ENCODE data around the gene PRDM16.

The PRDM16 gene

DNA sequence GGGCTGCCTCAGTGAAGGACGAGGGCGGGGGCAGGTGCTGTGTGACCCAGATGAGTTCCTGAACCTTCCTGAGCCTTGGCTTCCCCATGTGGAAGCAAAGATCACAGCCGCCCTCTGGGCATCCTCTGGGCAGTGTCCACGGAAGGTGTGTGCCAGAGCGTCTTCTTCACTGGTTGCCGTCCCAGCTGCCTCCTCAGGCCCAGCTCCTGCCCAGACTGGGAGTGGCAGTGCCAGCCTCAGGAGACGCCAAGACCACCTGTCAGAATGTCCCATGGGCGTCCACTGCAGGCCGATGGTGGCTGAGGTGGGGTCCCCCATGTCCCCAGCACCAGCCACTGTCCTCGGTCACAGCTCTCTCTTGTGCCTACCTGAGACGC is 395.6 kb downstream of the PRDM16 start:
- no peak for DNase-seq (ENCODE audit: low read depth)

DNA sequence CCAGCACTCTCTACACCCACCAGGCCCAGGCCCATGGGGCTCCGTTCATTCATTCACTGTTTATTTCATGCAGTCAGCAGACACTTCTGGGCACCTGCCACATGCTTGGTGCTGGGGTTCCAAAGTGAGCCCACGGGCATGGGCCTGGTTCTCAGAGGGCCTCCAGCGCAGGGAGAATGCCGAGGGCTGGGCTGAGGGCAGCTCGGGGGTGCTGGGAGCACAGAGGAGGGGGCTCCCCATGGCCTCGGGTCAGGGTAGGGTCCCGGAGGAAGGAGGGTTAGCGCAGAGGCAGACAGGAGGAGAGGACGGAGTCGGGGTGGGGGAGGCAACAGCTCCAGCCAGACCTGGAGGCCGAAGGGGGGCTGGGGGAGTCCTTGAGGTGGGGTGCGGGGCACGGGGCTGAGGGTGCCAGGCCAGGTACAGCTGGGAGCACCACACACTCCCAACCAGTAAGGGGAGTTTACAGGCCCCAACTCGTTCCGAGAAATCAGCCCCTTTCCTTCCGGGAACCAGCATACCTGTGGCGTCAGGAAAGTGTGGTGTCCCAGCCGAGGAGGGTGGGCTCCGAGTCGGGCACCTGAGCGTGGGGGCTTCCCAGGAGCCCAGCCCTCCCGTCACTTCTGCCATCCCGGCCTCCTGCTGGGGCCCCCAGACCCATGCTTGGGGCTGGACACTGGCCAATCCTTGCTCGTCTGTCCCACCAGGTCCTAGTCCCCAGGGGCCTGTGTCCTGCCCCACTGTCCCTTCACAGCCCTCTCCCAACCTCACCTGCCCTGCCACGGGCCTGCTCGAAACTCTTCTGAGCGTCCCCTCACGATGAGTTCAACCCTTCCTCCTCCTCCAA is 396.3 kb downstream of the PRDM16 start:
- no peak for DNase-seq (ENCODE audit: low read depth)

DNA sequence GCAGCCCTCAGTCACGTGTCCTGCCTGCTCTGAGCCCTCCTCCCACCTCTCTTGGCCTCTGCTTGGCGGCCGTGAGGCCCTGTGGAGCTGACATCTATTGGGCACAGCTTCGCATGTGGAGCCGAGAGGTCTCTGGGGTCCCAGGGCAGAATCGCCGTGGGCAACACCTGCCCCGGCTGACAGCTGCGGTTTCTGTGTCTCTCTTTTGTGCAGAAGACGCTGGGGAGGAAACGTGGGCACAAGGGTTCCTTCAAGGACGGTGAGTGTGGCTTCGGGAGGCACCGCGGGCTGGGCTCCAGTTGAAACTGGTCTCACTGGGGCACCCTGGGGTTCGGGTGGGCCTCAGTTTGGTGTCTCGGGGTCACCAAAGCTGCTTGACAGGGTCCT is 396.9 kb downstream of the PRDM16 start:
- no peak for DNase-seq (ENCODE audit: low read depth)

DNA sequence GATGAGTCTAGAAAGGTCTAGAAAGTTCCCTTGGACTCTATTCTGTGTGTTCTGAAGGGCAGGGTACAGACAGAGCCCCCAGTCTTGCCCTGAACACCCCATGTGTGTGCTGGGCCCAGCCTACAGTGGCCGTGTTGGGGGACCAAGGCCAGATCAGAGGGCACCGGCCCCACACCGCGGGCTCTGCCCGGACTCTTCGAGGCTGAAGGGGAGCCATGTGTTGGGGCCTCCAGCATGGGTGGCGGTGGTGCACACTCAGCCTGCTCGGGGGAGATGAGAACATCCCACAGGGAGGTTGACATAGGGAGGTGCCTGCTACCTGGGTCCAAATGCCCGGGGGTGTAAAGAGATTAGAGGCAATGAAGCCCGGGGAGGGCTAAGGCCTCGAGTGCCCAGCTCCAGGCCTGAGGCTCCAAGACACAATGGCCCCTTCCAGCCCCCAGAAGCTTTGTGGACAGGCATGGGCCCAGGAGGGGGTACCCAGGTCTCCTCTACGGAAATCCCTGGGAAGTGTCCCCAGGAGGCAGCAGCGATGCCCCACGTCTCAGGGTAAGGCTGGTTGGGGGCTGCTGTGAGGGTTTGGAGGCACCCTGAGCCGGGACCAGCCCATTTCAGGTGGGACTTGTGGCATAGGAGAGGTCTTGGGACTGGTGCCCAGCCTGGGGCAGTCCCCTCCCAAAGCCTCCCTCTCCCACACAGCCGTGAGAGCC is 397.5 kb downstream of the PRDM16 start:
- DNase-seq (ENCODE audit: low read depth) = no peak

DNA sequence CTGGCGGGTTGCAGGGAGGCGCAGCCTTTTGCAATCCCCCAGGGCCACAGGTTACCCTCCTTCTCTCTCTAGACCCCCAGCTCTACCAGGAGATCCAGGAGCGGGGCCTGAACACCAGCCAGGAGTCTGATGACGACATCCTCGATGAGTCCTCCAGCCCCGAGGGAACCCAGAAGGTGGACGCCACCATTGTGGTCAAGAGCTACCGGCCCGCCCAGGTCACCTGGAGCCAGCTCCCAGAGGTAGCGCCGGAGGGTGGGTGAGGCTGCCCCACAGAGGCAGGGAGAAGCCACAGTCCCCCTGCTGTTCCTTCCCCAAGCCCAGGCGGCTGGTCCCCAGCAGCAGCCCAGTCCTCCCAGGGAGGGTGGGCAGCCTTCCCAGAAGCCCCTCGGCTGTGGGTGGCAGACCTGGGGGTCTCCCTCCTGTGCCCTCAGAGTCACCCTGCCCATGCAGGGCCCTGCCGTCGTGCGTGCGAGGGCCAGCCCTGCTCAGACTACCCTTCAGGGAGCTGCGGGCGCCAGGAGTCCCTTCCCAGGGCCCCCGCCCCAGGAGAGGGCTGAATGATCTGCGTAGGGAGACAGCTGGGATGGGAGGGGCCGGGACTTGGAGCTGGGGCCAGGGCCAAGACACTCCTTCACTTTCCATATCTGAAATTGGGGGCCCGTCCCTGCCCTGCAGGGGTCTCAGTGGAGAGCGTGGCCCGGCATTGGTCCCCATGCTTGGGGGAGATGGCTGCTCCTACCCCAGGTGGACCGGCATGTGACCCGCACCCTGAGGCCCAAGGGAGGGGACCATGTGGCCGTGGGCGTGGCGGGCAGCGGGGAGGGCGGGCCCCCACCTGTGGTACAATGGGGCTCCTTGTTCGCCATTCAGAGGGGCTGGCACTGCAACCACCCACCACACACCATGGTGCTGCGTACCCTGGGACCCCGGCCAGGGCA is 398.4 kb downstream of the PRDM16 start:
- no peak for DNase-seq (ENCODE audit: low read depth)

DNA sequence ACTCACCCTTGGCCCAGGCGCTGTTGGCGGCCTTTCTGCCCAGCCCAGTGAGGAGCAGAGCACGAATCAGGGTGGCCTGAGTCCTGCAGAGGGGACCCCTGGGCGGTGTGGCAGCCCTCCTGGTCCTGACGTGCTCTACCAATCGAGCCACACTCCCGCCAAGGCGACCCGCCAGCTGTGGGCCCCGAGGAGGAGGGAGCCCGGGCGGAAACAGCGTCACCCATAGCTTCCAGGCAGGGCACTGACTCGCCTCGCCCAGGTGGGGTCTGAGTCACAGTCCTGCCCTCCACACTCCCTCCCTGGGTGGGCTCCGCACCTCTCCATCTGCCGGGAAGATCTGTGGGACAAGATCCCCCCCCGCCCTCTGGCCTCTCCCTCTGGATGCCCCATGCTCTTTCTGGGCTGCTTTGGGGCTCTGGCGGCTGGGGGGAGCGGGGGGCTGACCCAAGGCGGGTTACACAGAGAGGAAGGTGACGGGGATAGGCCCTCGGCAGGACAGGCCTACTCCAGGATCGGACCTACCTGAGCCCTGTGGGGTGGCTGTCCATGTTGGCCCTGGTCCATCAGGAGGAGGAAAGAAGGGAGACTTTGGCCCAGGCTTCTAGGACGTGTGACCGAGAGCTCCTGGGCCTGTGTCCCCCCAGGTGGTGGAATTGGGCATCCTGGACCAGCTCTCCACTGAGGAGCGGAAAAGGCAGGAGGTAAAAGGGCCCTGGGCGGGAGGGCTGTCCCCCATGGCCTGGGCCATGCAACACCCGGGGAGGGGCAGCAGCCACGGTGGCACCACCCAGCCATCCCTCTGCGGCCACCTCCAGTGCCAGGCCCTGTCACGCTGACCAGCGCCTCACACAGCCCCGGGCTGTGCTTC is 399.5 kb downstream of the PRDM16 start:
- DNase-seq (ENCODE audit: low read depth) = no peak

DNA sequence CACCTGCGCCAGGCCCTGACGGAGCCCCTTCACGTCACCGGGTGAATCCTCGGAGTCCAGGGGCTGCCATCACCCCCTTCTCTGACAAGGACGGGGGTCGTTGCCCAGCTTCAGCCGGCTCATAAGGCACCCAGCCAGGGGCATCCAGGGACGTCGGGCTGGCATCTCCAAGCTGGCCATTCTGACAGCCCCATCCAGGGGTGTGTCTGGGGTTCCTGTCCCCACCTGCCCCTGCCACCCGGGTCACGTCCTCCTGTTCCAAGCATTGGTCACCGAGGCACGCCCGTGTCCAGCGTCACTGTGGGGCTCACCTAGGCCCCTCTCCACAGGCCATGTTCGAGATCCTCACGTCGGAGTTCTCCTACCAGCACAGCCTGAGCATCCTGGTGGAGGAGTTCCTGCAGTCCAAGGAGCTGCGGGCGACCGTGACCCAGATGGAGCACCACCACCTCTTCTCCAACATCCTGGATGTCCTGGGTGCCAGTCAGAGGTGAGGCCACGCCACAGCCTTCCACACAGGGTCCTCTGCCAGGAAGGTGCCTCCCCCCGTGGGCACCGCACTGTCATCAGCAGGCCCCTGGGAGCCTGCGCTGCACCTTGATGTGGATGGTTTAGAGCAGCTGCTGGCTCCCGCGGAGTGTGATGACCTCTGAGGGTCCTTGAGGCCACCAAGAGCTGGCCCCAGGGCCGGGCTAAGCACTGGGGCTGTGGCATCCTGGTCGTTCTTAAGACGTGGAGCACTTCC is 400.3 kb downstream of the PRDM16 start:
- DNase-seq (ENCODE audit: low read depth) = no peak

DNA sequence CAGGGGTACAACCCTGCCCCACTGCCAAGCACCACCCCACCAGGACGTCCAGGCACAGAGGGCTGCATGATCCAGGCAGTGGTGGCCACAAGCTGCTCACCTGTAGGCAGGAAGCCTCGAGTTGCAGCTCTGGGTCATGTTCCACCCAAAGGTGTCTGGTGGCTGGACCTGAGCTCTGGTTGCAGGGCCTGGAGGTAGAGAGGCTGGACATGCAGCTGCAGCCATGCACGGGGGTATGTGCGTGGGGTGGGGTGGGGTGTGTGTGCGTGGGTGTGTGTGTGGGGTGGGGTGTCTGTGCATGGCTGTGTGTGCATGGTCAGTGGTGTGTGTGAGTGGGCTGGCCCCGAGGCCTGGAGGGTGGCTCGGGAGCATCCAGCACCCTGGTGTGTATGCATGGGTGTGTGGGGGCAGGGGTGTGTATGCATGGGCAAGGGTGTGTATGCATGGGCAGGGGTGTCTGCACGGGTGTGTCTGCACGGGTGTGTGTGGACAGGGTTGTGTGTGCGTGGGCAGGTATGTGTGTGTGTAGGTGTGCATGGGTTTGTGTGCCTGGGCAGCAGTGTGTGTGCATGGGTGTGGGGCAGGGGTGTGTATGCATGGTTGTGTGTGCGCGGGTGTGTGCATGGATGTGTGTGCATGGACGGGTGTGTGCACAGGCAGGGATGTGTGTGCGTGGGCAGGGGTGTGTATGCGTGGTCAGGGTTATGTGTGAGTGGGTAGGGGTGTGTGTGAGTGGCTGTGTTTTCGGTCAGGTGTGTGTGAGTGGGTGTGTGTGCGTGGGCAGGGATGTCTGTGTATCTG is 401.0 kb downstream of the PRDM16 start:
- DNase-seq (ENCODE audit: low read depth) = no peak

DNA sequence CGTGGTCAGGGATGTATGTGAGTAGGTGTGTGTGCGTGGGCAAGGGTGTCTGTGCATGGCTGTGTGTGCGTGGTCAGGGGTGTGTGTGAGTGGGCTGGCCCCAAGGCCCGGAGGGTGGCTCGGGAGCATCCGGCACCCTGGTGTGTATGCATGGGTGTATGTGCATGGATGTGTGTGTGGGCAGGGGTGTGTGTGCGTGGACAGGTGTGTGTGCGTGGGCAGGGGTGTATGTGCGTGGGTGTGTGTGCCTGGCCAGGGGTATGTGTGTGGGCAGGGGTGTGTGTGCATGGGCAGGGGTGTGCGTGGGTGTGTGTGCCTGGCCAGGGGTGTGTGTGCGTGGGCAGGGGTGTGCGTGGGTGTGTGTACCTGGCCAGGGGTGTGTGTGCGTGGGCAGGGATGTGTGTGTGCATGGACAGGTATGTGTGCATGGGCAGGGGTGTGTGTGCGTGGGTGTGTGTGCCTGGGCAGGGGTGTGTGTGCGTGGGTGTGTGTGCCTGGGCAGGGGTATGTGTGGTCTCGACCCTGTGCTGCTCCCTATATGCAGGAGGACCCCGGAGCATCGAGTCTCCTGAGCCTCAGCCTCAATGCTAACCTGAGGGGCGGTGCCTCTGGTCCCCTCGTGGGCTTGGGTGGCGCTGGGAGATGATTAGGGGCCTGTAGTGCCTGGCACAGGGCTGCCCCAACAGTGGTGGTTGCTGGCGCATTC is 401.8 kb downstream of the PRDM16 start:
- DNase-seq (ENCODE audit: low read depth) = no peak

DNA sequence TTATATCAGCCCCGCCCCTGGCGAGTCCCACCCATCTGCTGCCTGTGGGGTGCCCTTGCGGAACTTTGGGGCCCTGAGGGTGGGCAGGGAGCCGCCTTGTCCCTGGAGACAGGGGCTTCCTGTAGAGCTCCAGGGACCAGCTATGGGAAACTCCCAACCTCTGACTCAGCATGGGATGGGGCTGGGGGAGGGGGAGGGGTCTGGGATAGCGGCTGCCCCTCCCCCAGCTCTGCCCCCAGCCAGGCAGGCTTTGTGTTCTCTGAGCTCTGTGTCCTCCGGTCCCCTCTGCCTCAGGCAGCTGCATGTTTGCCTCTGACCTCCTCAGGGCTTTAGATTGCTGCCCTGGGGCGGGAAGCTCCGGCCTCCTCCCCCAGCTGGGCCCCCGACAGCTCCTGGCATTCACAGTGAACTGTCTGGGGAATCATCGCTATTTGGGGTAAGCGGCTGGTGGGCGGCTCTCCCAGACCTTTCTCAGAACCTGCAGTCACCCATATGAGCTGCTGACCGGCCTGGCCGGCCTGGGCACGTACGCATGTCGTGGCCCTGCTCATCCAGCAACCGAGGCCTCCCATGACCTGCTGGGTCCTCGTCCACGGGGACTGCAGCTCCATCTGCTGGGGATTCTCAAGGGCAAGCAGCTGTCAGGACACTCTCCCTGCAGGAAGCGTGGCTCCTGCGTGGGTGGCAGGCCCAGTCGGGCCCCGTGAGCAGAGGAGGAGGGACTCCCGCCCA is 402.5 kb downstream of the PRDM16 start:
- DNase-seq (ENCODE audit: low read depth) = no peak

DNA sequence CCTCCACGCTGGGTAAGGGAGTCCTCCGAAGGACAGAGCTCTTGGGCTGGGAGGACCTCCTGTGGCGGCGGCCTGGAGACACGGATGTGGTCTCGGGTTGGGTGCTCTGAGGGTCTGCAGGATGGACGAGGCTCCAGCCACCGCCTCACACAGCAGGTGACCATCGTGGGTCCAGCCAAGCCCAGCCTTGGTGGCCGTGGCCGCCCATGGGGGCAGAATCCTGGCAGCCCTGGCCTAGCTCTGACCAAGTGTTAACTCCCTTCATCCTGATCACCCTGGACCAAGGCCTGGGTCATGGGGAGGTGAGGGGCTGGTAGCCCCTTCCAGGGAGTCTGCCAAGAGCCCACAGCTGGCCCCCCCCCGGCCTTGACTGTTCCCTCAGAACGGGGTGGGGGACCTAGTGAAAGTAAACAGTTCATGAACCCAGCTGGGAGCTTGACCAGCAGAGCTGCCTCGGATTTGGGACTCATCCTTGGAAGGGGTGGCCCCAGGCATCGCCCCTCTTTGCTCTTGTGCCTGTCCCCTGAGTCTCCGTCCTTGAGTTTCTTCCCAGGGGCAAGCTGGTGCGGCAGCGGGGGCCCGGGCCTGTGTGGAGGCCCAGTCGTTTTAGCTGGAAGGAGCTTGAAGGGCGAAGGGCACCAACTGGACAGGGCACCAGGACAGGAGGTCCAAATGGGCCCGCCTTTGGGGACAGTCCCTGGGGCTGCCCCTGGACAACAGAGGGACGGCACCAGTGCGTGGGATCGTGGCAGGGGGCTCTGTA is 403.3 kb downstream of the PRDM16 start:
- DNase-seq (ENCODE audit: low read depth) = no peak

DNA sequence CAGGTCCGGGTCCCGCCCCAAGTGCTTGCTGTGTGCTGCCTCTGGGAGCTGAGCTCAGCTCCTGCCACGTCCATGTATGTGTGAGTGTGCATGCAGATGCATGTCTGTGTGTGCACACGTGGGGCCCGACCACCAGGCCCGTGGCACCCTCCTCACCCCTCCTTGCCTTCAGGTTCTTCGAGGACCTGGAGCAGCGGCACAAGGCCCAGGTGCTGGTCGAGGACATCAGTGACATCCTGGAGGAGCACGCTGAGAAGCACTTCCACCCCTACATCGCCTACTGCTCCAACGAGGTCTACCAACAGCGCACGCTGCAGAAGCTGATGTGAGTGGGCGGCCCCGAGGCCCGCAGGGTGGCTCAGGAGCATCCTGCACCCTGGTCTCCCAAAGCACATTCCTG is 403.9 kb downstream of the PRDM16 start:
- DNase-seq (ENCODE audit: low read depth) = no peak

DNA sequence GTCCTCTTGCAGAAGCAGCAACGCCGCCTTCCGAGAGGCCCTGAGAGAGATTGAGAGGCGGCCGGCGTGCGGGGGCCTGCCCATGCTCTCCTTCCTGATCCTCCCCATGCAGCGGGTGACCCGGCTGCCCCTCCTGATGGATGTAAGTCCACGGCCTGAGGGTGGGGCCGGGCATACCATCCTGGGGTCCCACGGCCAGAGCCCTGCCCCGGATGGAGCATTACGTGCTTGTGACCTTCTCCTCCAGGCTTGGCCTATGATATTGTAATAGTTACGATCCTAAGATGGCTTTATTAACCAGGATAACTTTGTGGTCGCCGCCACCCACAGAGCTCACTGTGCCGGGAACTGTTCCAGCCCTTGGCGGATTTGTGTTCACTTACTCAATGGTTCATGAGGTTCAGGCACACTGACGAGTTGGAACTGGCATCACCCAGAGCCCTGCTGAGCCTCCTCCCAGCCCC is 404.4 kb downstream of the PRDM16 start:
- DNase-seq (ENCODE audit: low read depth) = peak; percentile 63

DNA sequence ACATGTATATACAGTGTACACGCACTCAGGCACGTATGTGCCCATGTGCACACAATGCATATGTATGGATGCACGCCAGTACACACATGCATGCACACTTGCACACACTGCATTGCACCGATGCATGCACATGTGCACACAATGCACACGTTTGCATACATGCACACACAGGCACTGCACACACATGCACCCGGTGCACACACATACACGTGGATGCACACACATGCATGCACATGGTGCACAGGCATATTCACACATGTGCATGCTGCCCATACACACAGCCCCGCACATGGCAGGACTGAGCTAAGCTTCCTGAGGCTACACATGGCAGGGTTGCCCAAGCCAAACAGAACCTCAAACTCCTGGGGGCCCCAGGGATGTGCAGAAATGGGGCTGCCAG is 405.0 kb downstream of the PRDM16 start:
- no peak for DNase-seq (ENCODE audit: low read depth)

DNA sequence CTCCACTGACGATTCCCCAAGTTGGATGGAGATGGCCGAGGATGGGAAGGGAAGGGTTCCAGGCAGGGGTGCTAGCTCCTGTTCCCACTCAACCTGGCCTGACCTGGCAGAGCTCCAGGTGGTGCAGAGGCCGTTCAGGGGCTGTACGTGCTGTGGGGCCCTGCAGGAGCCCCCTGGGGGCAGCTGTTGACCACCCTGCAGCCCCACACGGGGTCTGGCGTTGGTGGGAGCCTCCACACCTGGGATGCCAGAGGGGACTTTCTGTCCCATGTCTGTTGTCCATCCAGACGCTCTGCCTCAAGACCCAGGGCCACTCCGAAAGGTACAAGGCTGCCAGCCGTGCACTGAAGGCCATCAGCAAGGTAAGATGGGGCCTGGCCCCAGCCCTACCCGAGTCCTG is 405.4 kb downstream of the PRDM16 start:
- no peak for DNase-seq (ENCODE audit: low read depth)

DNA sequence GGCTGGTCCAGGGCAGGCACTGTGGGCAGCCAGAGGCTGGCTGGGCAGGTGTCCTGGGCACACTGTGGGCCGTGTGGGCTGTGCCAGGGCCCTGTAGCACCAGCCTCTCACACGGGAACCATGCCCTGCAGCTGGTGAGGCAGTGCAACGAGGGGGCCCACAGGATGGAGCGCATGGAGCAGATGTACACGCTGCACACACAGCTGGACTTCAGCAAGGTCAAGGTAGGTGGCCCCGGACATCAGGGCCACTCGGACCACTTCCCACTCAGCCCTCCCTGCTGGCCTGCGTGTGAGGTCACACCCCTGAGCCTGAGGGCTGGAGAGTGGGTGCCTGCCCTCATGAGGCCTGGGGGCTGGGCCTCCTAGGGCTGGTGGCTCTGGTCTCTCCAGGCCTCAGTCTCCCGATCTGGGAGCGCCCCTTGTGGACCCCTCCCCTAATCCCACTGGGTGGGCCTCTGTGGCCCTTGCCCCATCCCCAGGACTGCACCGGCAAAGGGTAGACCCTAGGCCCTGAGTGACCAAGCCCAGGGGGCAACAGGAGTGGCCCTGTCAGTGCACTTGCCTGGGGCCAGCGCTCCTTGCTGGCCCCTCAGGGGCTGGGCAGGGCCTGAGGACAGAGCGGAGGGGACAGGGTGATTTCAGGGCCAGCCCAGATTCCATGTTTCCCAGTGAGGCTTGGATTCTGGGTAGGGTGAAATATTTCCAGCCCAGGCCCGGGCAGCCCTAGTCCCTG is 407.0 kb downstream of the PRDM16 start:
- DNase-seq (ENCODE audit: low read depth) = no peak

DNA sequence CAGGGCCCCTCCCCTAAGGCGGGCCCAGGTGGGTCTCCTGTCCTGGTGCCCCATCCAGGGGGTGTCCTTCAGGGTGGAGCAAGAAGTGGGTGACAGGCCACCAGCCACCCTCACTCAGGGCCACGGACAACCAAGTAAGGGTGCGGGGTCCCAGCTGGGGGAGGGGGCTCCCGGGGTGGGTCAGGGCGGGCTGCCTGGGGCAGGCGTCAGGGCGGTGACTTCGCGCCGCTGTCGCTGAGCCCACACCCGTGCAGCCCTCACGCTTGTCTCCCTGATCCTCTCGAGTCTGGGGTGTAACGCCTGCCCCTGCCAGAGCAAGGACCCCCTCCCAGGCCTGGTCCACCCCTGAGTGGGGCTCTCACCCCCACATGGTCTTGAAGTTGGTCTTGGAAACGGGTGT is 407.7 kb downstream of the PRDM16 start:
- no peak for DNase-seq (ENCODE audit: low read depth)
